HepG2 (cell line): Measurements from ENCODE around the gene CLEC2D. TPM values are rescaled to one million over a fixed set of nuclear protein-coding genes. Genes with fewer than 3 reads are reported as not detected.

Experiments used
- ATAC-seq: fragments of 200-7000 bp; cut with Tn5 transposase; 3 replicates; pipeline ENCODE4 v1.9.1; 2020; ENCODE audit warnings: mild to moderate bottlenecking, moderate library complexity
- BruUV-seq: library from RNA; stranded (reverse); fragments of 400-500 nt; replicated peaks from 2 replicates; lab custom pipeline; 2021; lab: Mats Ljungman, UMichigan
- CTCF ChIA-PET: fragments of 300-600 bp; formaldehyde crosslinking; extraction: SDS; loops from one replicate; lab custom pipeline; 2021; ENCODE audit warnings: low total read pairs, inconsistent platforms, low intra/inter-chr PET ratio; lab: Yijun Ruan, JAX
- POLR2A ChIA-PET: fragments of 350-600 bp; sonication (Branson Sonifier 250); formaldehyde crosslinking; loops from one replicate; lab custom pipeline; 2020; ENCODE audit warnings: antibody characterized with exemption, inconsistent platforms; lab: Yijun Ruan, JAX
- DNase-seq: peaks from one replicate; pipeline ENCODE4 v3.0.0-alpha.2; 2015; ENCODE audit warnings: low spot score
- FAIRE-seq: peaks from 3 replicates; lab custom pipeline; 2011; peaks lifted over from hg19 to GRCh38; lab: Jason Lieb, UNC
- H2AFZ ChIP-seq: one replicate; pipeline ENCODE4 v1.6.1; 2011; ENCODE audit warnings: low read length, inconsistent platforms
- H3K27ac ChIP-seq: fragments of 300-600 bp; 3 replicates; pipeline ENCODE4 v1.8.0; 2011; ENCODE audit warnings: mixed run types, mild to moderate bottlenecking, mixed read lengths, low read length, inconsistent platforms; ENCODE audit not compliant: insufficient read depth; ENCODE audit errors: extremely low read length
- H3K27me3 ChIP-seq, 2 experiments: fragments of 200-600 bp in 1 of 2; 2 replicates in 1 of 2; 3 replicates in 1 of 2; pipeline versions ENCODE4 v1.6.0 to v1.8.0; 2011; ENCODE audit warnings: low read length in 2 of 2, mild to moderate bottlenecking in 2 of 2, moderate library complexity in 2 of 2, inconsistent platforms in 1 of 2; ENCODE audit not compliant: insufficient read depth in 2 of 2, control insufficient read depth in 1 of 2
- H3K36me3 ChIP-seq, 2 experiments: fragments of 200-600 bp in 1 of 2; replicated peaks in 1 of 2; 2 replicates in 1 of 2; 3 replicates in 1 of 2; pipeline versions ENCODE4 v1.5.1 to v1.8.0; 2011; ENCODE audit warnings: low read length in 2 of 2, inconsistent platforms in 1 of 2; ENCODE audit not compliant: insufficient read depth in 2 of 2, control insufficient read depth in 1 of 2
- H3K4me1 ChIP-seq: 2 replicates; pipeline ENCODE4 v1.5.1; 2012; ENCODE audit warnings: low read length, inconsistent platforms; ENCODE audit not compliant: insufficient read depth
- H3K4me2 ChIP-seq: 2 replicates; pipeline ENCODE4 v1.6.0; 2011; ENCODE audit warnings: low read depth, low read length, inconsistent platforms
- H3K4me3 ChIP-seq, 3 experiments: fragments of 200-600 bp in 1 of 3; sonication (generic), shearing (Covaris generic) in 1 of 3; replicated peaks in 1 of 3; 2 replicates each; pipeline ENCODE4 v1.5.1; 2011 to 2016; ENCODE audit warnings: low read length in 3 of 3, inconsistent platforms in 2 of 3, low read depth in 2 of 3, mild to moderate bottlenecking in 2 of 3, control low read depth in 1 of 3, mixed read lengths in 1 of 3; ENCODE audit not compliant: insufficient read depth in 1 of 3
- H3K79me2 ChIP-seq: one replicate; pipeline ENCODE4 v1.6.1; 2011; ENCODE audit warnings: low read length, inconsistent platforms; ENCODE audit not compliant: insufficient read depth
- H3K9ac ChIP-seq: 2 replicates; pipeline ENCODE4 v1.6.0; 2011; ENCODE audit warnings: mild to moderate bottlenecking, low read depth, low read length, inconsistent platforms; ENCODE audit not compliant: insufficient read depth
- H3K9me3 ChIP-seq: 2 replicates; pipeline ENCODE4 v1.5.1; 2012; ENCODE audit warnings: mild to moderate bottlenecking, low read length
- H4K20me1 ChIP-seq: 2 replicates; pipeline ENCODE4 v1.6.0; 2011; ENCODE audit warnings: inconsistent platforms, mild to moderate bottlenecking, low read length, moderate library complexity; ENCODE audit not compliant: insufficient read depth
- HNF4G ChIP-seq, 2 experiments: sonication (generic) in 1 of 2; formaldehyde crosslinking in 1 of 2; IDR thresholded peaks; 2 replicates each; pipeline versions ENCODE4 v1.4.0 to v1.6.1; 2011 to 2020; ENCODE audit warnings: borderline replicate concordance in 2 of 2, low read depth in 2 of 2, mild to moderate bottlenecking in 2 of 2, low read length in 1 of 2, missing genetic modification reagents in 1 of 2, moderate library complexity in 1 of 2
- ZNF292 ChIP-seq: sonication (generic); formaldehyde crosslinking; IDR thresholded peaks from 2 replicates; pipeline ENCODE4 v1.8.1; 2022; ENCODE audit warnings: mild to moderate bottlenecking, low read depth, missing genetic modification reagents, borderline replicate concordance
- ZNF318 ChIP-seq: sonication (generic); formaldehyde crosslinking; IDR thresholded peaks from 2 replicates; pipeline ENCODE4 v1.4.0; 2020; ENCODE audit warnings: mild to moderate bottlenecking, missing genetic modification reagents
- ZNF687 ChIP-seq: sonication (generic); formaldehyde crosslinking; IDR thresholded peaks from 2 replicates; pipeline ENCODE4 v1.5.1; 2020; ENCODE audit warnings: mild to moderate bottlenecking, missing genetic modification reagents, moderate library complexity
- ZNF784 ChIP-seq: sonication (generic); formaldehyde crosslinking; IDR thresholded peaks from 2 replicates; pipeline ENCODE4 v1.5.1; 2020; ENCODE audit warnings: missing genetic modification reagents, mild to moderate bottlenecking, borderline replicate concordance
- ZSCAN12 ChIP-seq: sonication (generic); formaldehyde crosslinking; IDR thresholded peaks from 2 replicates; pipeline ENCODE4 v1.9.0; 2021; ENCODE audit warnings: mild to moderate bottlenecking, missing genetic modification reagents
- whole genome bisulfite sequencing: methylation state at CpG from one replicate; pipeline ENCODE4 v1.1.6; 2017; ENCODE audit warnings: low lambda C conversion rate; 5-methylcytosine and 5-hydroxymethylcytosine counted together
- in situ Hi-C: cut with HindIII; loops from 2 replicates; pipeline ENCODE4 v1.10.0; 2017; ENCODE audit warnings: low pct_unique_long_range_greater_than_20kb; ENCODE audit not compliant: extremely low pct_ligation_motif_present
- intact Hi-C: fragments of 100-400 bp; cut with micrococcal nuclease; formaldehyde crosslinking; loops from one replicate; pipeline ENCODE4 v1.10.0; 2022; ENCODE audit not compliant: unreplicated experiment
- polyA plus RNA-seq, 8 experiments: library from polyadenylated mRNA; depleted of rRNA in 3 of 8; stranded (reverse) in 7 of 8; unstranded in 1 of 8; fragments of >200 nt; fragmentation: Illumina TruSeq in 4 of 8; extraction: Trizol in 4 of 8; gene quantifications; 2 replicates each; pipeline versions ENCODE4 v1.2.1 to v1.2.3, GENCODE V29; 2011 to 2016; ENCODE audit warnings: low read depth in 4 of 8, missing spikeins in 1 of 8, mixed read lengths in 1 of 8; ENCODE audit not compliant: insufficient read depth in 1 of 8
- total RNA-seq, 5 experiments: library from RNA; depleted of rRNA; stranded (reverse); fragments of >200 nt; fragmentation: Illumina TruSeq; extraction: Trizol; gene quantifications; 2 replicates each; pipeline ENCODE4 v1.2.3, GENCODE V29; 2016; ENCODE audit warnings: low read depth in 1 of 5

CLEC2D gene
- total and polyA plus RNA-seq, 2 of the 13 experiments (the other 11 are each of a cell fraction or from before 2014, with no cell fraction given), result 2.5 to 8.6 TPM

- CTCF ChIA-PET, result no interaction called here
- TF ChIP-seq ZSCAN12 (no peak), HNF4G (IDR thresholded peaks at IDR 0.05; ENCODE audit: borderline replicate concordance, low read depth, low read length) (no peak), HNF4G (CRISPR knock-in tag; IDR thresholded peaks at IDR 0.05; ENCODE audit: borderline replicate concordance, low read depth) (no peak), ZNF318 (no peak), ZNF784 (CRISPR knock-in tag) (no peak), ZNF292 (no peak), ZNF687 (CRISPR knock-in tag) (no peak)
- TF ChIP-seq, all 625 proteins: peak for 0
- Histone ChIP-seq H4K20me1 (no peaks in the 10 kb centered on the region), H3K79me2 (no peaks in the 10 kb centered on the region), H3K9me3 (no peaks in the 10 kb centered on the region), H3K36me3 (peaks cover 0 to 3% of the 10 kb centered on the region in 2 experiments; a peak in 1 of 5 replicates), H2AFZ (no peak overlapping the region), H3K4me2 (no peak overlapping the region), H3K27me3 (no peaks in the 10 kb centered on the region), H3K4me1 (no peaks in the 10 kb centered on the region), H3K4me3 (no peak overlapping the region), H3K9ac (no peak overlapping the region), H3K27ac (no peak overlapping the region)
- DNase-seq, result no peak
- WGBS, result 89% methylated on average over 2 of the region's 2 CpGs
- BruUV-seq, result no TSS peak
- intact Hi-C loops, result no loop called here
- FAIRE-seq, result no peak
- POLR2A ChIA-PET, result no interaction called here
- in situ Hi-C loops, result no loop called here
- ATAC-seq, result no peak
Measured at GRCh38 chr12:9667403-9668160, 1.9 kb upstream of the CLEC2D start.
